Neuronal stem cell (in vitro differentiated cells): Measurements from ENCODE around the gene TGM2.

Experiments
- DNase-seq: peaks from one replicate; pipeline ENCODE4 v3.0.0-alpha.2; 2013; ENCODE audit warnings: low spot score
- H2AFZ ChIP-seq: one replicate; pipeline ENCODE4 v1.6.1; 2013; ENCODE audit warnings: mild to moderate bottlenecking, low read length, inconsistent platforms
- H2AK5ac ChIP-seq: 2 replicates; pipeline ENCODE4 v1.6.1; 2013; ENCODE audit warnings: low read depth, mild to moderate bottlenecking, inconsistent platforms, low read length, moderate library complexity, mixed read lengths
- H2BK120ac ChIP-seq: 2 replicates; pipeline ENCODE4 v1.6.1; 2013; ENCODE audit warnings: low read depth, mild to moderate bottlenecking, inconsistent platforms, low read length, moderate library complexity, mixed read lengths
- H2BK12ac ChIP-seq: one replicate; pipeline ENCODE4 v1.6.1; 2013; ENCODE audit warnings: low read length, inconsistent platforms
- H2BK15ac ChIP-seq: 2 replicates; pipeline ENCODE4 v1.6.1; 2013; ENCODE audit warnings: mild to moderate bottlenecking, low read length, inconsistent platforms, mixed read lengths
- H2BK5ac ChIP-seq: one replicate; pipeline ENCODE4 v1.6.1; 2013; ENCODE audit warnings: inconsistent platforms, mild to moderate bottlenecking, low read length, moderate library complexity
- H3K14ac ChIP-seq: one replicate; pipeline ENCODE4 v1.6.1; 2013; ENCODE audit warnings: low read length, inconsistent platforms
- H3K18ac ChIP-seq: 2 replicates; pipeline ENCODE4 v1.6.1; 2013; ENCODE audit warnings: low read length, inconsistent platforms
- H3K23ac ChIP-seq: 2 replicates; pipeline ENCODE4 v1.6.1; 2013; ENCODE audit warnings: low read depth, mild to moderate bottlenecking, mixed read lengths, low read length, inconsistent platforms; ENCODE audit not compliant: poor library complexity
- H3K27ac ChIP-seq: replicated peaks from 3 replicates; pipeline ENCODE4 v1.5.1; 2013; ENCODE audit warnings: low read length, inconsistent platforms
- H3K27me3 ChIP-seq, 3 experiments: 2 replicates each; pipeline ENCODE4 v1.6.1; 2013; ENCODE audit warnings: low read length in 3 of 3, mild to moderate bottlenecking in 2 of 3, inconsistent platforms in 1 of 3, low read depth in 1 of 3, mixed read lengths in 1 of 3, moderate library complexity in 1 of 3; ENCODE audit not compliant: control insufficient read depth in 3 of 3, insufficient read depth in 3 of 3
- H3K36me3 ChIP-seq, 2 donors: replicated peaks in 1 of 2; 2 replicates each; pipeline ENCODE4 v1.6.1; 2013; ENCODE audit warnings: low read length in 2 of 2; ENCODE audit not compliant: control insufficient read depth in 2 of 2, insufficient read depth in 2 of 2
- H3K4ac ChIP-seq: 2 replicates; pipeline ENCODE4 v1.6.1; 2013; ENCODE audit warnings: inconsistent platforms, mild to moderate bottlenecking, low read length, moderate library complexity
- H3K4me1 ChIP-seq, 2 donors: 1 replicate in 1 of 2; 2 replicates in 1 of 2; pipeline ENCODE4 v1.6.1; 2013; ENCODE audit warnings: low read length in 2 of 2, low read depth in 1 of 2; ENCODE audit not compliant: control insufficient read depth in 2 of 2, insufficient read depth in 1 of 2
- H3K4me2 ChIP-seq: one replicate; pipeline ENCODE4 v1.6.1; 2013; ENCODE audit warnings: mild to moderate bottlenecking, low read length, inconsistent platforms; ENCODE audit not compliant: insufficient read depth, poor library complexity, severe bottlenecking
- H3K4me3 ChIP-seq, 2 donors: 2 replicates each; pipeline ENCODE4 v1.5.1; 2013; ENCODE audit warnings: low read length in 2 of 2, mild to moderate bottlenecking in 2 of 2, inconsistent platforms in 1 of 2, moderate library complexity in 1 of 2
- H3K79me1 ChIP-seq: one replicate; pipeline ENCODE4 v1.6.1; 2013; ENCODE audit warnings: low read depth, mild to moderate bottlenecking, inconsistent platforms, low read length, moderate library complexity
- H3K9ac ChIP-seq: one replicate; pipeline ENCODE4 v1.6.1; 2013; ENCODE audit warnings: mild to moderate bottlenecking, low read depth, low read length, inconsistent platforms; ENCODE audit not compliant: poor library complexity
- H3K9me3 ChIP-seq, 2 donors: replicated peaks in 1 of 2; 2 replicates each; pipeline versions ENCODE3 to v1.6.1; 2013; ENCODE audit warnings: low read length in 2 of 2, mild to moderate bottlenecking in 2 of 2, inconsistent platforms in 1 of 2, low read depth in 1 of 2, mixed read lengths in 1 of 2, moderate library complexity in 1 of 2; ENCODE audit not compliant: control insufficient read depth in 2 of 2, insufficient read depth in 1 of 2
- H4K8ac ChIP-seq: one replicate; pipeline ENCODE4 v1.6.1; 2013; ENCODE audit warnings: low read depth, mild to moderate bottlenecking, inconsistent platforms, low read length, moderate library complexity
- H4K91ac ChIP-seq: one replicate; pipeline ENCODE4 v1.6.1; 2013; ENCODE audit warnings: low read length, low read depth, mild to moderate bottlenecking, inconsistent platforms; ENCODE audit not compliant: poor library complexity
- WGBS, 2 donors: extraction: QIAGEN DNeasy Blood & Tissue Kit; methylation state at CpG; one replicate each; pipeline ENCODE4 v1.1.7; 2013; ENCODE audit warnings: missing lambda C conversion rate in 2 of 2, mixed read lengths in 1 of 2; ENCODE audit not compliant: insufficient read length in 2 of 2, insufficient replicate concordance in 1 of 2; ENCODE audit errors: extremely low coverage in 2 of 2; 5-methylcytosine and 5-hydroxymethylcytosine counted together

Gene TGM2

DNA sequence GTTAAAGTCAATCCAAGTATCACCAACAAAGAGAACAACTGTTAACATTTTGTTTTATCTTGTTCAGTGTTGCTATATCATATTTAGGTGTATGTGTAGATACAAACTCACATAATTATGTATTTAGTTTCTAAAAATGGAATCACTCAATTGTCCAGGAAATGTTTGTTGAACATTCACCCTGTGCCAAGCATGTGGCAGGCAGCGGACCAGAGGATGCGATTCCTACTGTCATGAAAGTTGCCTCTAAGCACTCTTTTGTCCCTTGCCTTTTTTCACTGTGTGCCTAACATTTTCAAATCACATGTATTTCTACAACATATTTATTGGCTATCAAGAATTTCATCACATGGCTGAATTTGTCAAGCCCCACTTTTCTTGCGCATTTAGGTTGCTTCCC, 16.9 kb upstream of the TGM2 start:
- Histone ChIP-seq H4K91ac (no peak overlapping the region), H2AK5ac (no peak overlapping the region), H3K36me3 (no peaks in the 10 kb centered on the region), H3K4me2 (no peak overlapping the region), H3K18ac (no peak overlapping the region), H4K8ac (no peak overlapping the region), H3K4ac (no peak overlapping the region), H2BK120ac (no peak overlapping the region), H3K27ac (no peak overlapping the region), H3K4me1 (peaks cover 0 to 4% of the 10 kb centered on the region in 2 donors), H3K27me3 (peaks cover 0 to 2% (median 0%) of the 10 kb centered on the region in 3 experiments), H3K9me3 (peaks cover 0 to 5% of the 10 kb centered on the region in 2 donors), H3K14ac (no peak overlapping the region), H3K79me1 (no peaks in the 10 kb centered on the region), H2BK15ac (no peak overlapping the region), H3K4me3 (no peak overlapping the region), H2BK5ac (no peak overlapping the region), H3K23ac (no peak overlapping the region), H2AFZ (no peak overlapping the region), H2BK12ac (no peak overlapping the region), H3K9ac (no peak overlapping the region)
- DNase-seq: no peak
- no CpG with 5 or more reads among the region's 3 CpGs for WGBS, 2 donors

DNA sequence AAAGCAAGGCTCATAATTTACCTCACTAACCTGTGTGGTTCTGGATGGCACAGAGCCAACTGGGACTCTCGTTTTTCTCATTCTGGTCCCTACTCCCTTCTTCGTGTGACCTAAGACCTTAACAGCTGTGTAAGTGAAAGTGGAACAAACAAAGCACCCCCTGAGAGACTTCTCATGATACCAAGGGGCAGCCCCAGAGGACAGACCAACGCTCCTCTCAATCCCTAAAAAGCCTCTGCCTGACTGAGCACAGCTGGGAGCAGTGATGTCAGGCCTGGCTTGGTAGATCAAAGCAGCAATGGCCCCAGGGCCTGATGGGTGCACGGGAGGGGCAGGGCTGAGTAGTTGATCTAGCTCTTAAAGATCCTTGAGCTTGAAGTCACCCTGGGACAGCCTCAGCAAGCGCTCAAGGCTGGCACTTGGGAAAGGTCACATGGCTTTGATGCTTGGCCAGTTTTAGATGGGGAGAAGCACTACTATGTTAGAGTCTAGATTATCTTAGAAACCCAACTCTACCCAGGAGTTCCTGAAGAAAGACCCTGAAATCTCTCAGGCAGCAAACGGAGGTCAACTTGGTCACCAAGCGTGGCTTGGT, 16.2 kb upstream of the TGM2 start:
- Histone ChIP-seq H3K18ac (no peak overlapping the region), H4K91ac (no peak overlapping the region), H2AK5ac (no peak overlapping the region), H3K4me2 (no peak overlapping the region), H3K4me1 (peaks cover 0 to 5% of the 10 kb centered on the region in 2 donors), H3K27me3 (peaks cover 0 to 2% (median 0%) of the 10 kb centered on the region in 3 experiments), H2BK15ac (no peak overlapping the region), H4K8ac (no peak overlapping the region), H3K23ac (no peak overlapping the region), H2BK5ac (no peak overlapping the region), H3K36me3 (no peaks in the 10 kb centered on the region), H2BK12ac (no peak overlapping the region), H3K4me3 (no peak overlapping the region), H3K9me3 (peaks cover 0 to 5% of the 10 kb centered on the region in 2 donors), H3K9ac (no peak overlapping the region), H2BK120ac (no peak overlapping the region), H3K27ac (no peak overlapping the region), H2AFZ (no peak overlapping the region), H3K14ac (no peak overlapping the region), H3K79me1 (no peaks in the 10 kb centered on the region), H3K4ac (no peak overlapping the region)
- WGBS, 2 donors: no CpG with 5 or more reads among the region's 7 CpGs
- DNase-seq: no peak

DNA sequence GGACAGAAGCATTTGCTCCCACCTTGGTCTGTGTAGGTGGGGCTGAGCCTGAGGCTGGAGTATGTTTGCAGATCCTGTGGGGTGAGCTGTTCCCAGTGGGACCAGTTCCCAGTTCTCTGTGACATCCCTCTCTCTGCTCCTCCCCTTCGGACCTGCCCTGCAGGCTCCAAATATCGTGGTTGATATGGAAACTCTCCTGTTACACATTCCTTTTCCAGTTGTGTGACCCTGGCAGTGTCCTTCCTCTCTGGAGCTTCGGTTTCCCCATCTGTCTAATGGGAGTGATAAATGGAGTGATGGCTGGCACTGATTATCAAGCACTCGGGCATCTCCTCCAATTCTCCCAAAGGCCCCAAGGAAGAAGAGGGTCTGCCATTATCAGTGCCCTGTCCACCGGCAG, 15.7 kb upstream of the TGM2 start:
- Histone ChIP-seq H2BK12ac (no peak overlapping the region), H3K4ac (no peak overlapping the region), H2BK5ac (no peak overlapping the region), H2BK120ac (no peak overlapping the region), H3K4me3 (no peak overlapping the region), H3K79me1 (no peaks in the 10 kb centered on the region), H3K27me3 (peaks cover 0 to 2% (median 0%) of the 10 kb centered on the region in 3 experiments), H2AFZ (no peak overlapping the region), H3K18ac (no peak overlapping the region), H3K23ac (no peak overlapping the region), H3K9ac (no peak overlapping the region), H3K14ac (no peak overlapping the region), H3K4me2 (no peak overlapping the region), H3K36me3 (no peaks in the 10 kb centered on the region), H4K91ac (no peak overlapping the region), H3K4me1 (peaks cover 0 to 6% of the 10 kb centered on the region in 2 donors), H2BK15ac (no peak overlapping the region), H3K9me3 (peaks cover 0 to 5% of the 10 kb centered on the region in 2 donors), H2AK5ac (peak overlapping the region; percentile 6), H3K27ac (no peak overlapping the region), H4K8ac (no peak overlapping the region)
- no CpG with 5 or more reads among the region's 5 CpGs for WGBS, 2 donors
- no peak for DNase-seq

DNA sequence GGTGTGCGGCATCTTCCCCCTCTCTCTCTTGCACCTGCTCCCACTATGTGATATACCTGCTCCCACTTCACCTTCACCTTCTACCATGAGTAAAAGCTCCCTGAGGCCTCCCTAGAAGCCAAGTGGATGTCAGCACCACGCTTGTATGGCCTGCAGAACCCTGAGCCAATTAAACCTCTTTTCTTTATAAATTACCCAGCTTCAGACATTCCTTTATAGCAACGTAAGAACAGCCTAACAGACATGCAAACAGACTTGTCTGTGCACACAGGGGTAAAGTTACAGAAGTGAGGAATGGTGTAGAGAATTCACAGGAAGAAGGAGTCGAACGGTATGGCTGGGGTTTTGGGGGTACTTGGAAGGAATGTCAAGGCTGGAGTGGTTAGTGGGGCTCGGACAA, 14.8 kb upstream of the TGM2 start:
- peaks cover 0 to 2% (median 0%) of the 10 kb centered on the region in 3 experiments for H3K27me3 ChIP-seq
- H3K9ac ChIP-seq: no peak overlapping the region
- H3K4me1 ChIP-seq: peaks cover 0 to 9% of the 10 kb centered on the region in 2 donors
- no peak overlapping the region for H3K23ac ChIP-seq
- no peak overlapping the region for H3K27ac ChIP-seq
- no peak overlapping the region for H2BK12ac ChIP-seq
- no peak overlapping the region for H2BK120ac ChIP-seq
- no peak overlapping the region for H4K8ac ChIP-seq
- H2BK5ac ChIP-seq: no peak overlapping the region
- no peak overlapping the region for H4K91ac ChIP-seq
- H2AK5ac ChIP-seq: no peak overlapping the region
- no peak overlapping the region for H3K4me3 ChIP-seq
- H3K9me3 ChIP-seq: peaks cover 0 to 5% of the 10 kb centered on the region in 2 donors
- H3K14ac ChIP-seq: no peak overlapping the region
- H2BK15ac ChIP-seq: no peak overlapping the region
- H3K18ac ChIP-seq: no peak overlapping the region
- no peaks in the 10 kb centered on the region for H3K36me3 ChIP-seq
- DNase-seq: no peak
- no peak overlapping the region for H3K4me2 ChIP-seq
- no CpG with 5 or more reads among the region's 6 CpGs for WGBS, 2 donors
- H3K4ac ChIP-seq: no peak overlapping the region
- no peak overlapping the region for H2AFZ ChIP-seq
- H3K79me1 ChIP-seq: no peaks in the 10 kb centered on the region
